Body of pancreas (tissue), 2 donors: ENCODE results near the gene IDE. TPM values are rescaled to one million over a fixed set of nuclear protein-coding genes. Genes with fewer than 3 reads are reported as not detected.

Experiments
- total RNA-seq, 2 donors: library from RNA; depleted of rRNA; stranded (reverse); fragments of >200 nt; gene quantifications; one replicate each; pipeline ENCODE4 v1.1.0, GENCODE V29; 2016

IDE gene
- total RNA-seq, 2 donors from 2014 or later: 13.8 to 19.5 TPM

Other genes with a start within 250 kb of the IDE start
- under 1 TPM; 0.26 to 0.66 TPM for gene KIF11, start 19.0 kb upstream of the IDE start, total RNA-seq
- gene HHEX, start 115.9 kb upstream of the IDE start, total RNA-seq: 10 to 100 TPM; 33.5 to 37.9 TPM